C4-2B (cell line): ENCODE data around the gene WHRN.

Experiments
- H3K27ac ChIP-seq: fragments of 450-650 bp; 2 replicates; pipeline ENCODE4 v1.5.1; 2017
- ZFX ChIP-seq: fragments of 450-650 bp; IDR thresholded peaks from 2 replicates; pipeline ENCODE4 v1.6.1; 2017
- TF ChIP-seq, protein P1 (sequence below): fragments of 450-650 bp; conservative IDR thresholded peaks from 2 replicates; pipeline ENCODE4 v1.5.1; 2017; ENCODE audit warnings: mild to moderate bottlenecking

The WHRN gene

DNA sequence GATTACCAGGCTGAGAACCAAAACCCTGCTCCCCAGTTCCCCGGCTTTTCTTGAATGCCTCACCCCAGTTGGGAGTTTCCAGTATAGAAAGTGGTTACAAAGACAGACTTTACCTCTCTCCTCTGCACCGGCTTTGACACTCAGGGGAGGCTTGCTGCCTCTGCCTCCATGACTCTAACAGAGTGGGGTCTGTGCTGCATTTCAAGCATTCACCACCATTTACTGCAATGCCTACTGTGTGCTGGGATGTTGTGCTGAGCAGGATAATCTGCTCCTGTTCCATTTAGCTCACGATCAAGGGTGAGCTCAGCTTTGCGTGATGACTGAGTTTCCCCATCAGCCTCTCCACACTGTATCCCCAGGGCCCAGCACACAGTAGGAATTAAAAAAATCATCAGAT lies 77.6 kb downstream of the WHRN start:
- TF ChIP-seq, protein P1, sequence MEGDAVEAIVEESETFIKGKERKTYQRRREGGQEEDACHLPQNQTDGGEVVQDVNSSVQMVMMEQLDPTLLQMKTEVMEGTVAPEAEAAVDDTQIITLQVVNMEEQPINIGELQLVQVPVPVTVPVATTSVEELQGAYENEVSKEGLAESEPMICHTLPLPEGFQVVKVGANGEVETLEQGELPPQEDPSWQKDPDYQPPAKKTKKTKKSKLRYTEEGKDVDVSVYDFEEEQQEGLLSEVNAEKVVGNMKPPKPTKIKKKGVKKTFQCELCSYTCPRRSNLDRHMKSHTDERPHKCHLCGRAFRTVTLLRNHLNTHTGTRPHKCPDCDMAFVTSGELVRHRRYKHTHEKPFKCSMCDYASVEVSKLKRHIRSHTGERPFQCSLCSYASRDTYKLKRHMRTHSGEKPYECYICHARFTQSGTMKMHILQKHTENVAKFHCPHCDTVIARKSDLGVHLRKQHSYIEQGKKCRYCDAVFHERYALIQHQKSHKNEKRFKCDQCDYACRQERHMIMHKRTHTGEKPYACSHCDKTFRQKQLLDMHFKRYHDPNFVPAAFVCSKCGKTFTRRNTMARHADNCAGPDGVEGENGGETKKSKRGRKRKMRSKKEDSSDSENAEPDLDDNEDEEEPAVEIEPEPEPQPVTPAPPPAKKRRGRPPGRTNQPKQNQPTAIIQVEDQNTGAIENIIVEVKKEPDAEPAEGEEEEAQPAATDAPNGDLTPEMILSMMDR = no peak
- TF ChIP-seq ZFX = no peak
- H3K27ac ChIP-seq = no peak overlapping the region

DNA sequence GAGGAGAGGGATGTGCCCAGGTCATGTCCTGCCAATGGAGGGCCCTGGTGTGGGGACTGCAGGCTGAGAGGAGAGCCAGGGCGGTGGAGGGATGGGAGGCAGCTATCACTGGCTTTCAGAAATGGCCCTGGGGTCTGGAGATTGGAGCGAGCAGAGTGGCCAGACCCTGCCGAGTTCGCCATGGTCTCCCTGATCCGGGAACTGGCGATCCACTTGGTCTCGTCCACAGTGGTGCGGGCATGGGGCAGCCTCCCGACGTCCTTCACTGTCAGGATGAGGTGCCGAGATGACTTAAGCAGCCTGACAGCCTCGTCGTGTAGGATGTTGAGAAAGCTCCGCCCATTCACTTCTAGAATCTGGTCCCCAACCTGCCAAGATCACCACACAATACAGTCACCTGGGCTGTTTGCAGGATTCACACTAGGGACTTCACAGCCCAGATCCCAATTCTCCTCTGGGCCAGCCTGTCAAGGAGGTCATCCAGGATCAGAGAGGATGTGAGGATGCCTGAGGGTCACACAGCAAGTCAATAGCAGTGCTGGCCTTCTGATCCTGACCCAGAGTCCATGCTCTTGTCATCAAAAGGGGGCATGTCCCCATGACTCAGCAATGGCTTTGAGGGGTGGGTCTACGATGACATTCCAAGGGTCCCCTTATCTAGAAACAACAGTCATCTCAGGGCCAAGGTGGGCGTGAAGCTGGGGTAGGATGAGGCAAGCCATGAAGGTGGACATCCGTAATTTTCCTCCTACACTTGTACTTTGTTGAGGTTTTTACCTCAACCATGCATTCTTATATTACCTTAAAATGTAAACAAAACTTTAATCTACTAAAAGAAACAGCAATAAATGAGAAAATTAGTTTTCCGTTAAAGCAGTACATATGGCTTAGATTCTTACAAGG lies 79.0 kb downstream of the WHRN start:
- TF ChIP-seq ZFX = no peak
- TF ChIP-seq, protein P1 = no peak
- H3K27ac ChIP-seq = no peak overlapping the region

DNA sequence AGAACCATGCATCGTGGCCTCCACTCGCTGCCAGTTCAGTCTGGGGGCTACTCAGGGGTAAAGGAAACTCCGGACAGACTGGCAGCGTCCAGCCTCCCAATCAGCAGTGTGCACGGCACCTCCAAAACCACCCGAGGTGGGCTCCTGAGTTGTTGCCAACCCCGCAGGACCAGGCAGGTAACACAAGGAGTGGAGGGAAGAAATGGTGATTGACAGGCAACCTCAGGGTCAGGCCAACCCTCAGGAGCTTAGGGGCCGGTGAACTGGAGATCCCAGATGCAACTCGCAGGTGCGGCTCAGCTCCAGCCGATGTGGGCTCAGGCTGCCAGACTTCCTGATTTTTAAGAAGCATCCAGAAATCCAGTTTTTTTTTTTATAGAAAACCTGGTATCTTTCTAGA lies 80.1 kb downstream of the WHRN start:
- H3K27ac ChIP-seq = no peak overlapping the region
- TF ChIP-seq, protein P1 = no peak
- no peak for TF ChIP-seq ZFX

DNA sequence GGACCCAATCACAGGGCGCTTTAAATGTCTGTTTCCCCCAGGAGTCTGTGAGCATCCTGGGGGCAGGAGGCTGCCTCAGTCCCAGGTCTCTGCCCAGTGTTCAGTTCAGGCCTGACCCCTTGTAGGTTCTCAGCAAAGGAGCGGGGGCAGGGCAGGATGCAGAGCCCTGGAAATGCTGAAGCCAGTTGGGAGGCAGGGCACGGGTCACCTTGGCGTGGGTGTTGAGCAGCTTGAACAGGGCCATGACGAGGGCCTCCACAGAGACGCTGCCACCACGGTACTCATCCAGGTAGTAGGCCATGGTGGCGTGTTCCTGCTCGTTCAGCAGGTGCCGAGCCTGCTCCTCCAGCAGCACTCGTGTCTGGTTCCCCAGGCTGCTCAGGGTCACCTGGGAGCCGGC lies 81.1 kb downstream of the WHRN start:
- TF ChIP-seq, protein P1 = no peak
- TF ChIP-seq ZFX = no peak

DNA sequence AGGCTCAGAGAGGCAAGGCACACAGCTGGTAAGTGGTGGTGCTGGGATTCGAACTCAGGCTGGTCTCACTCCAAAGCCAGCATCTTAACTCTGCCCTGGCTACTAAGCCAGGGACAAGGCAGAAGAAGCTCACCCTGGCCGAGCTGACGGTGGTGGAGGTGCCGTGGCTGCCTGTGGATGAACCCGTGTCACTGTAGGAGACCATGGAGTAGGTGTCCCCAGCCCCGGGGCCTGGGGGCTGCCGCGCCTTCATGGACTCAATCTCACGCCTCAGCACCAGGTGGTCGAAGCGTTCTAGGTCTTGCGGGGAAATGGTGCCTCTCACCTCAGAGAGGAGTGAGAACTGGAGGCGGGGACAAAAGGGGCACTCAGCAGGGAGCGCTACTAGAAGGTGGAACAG lies 82.1 kb downstream of the WHRN start:
- TF ChIP-seq ZFX = no peak
- TF ChIP-seq, protein P1 = no peak
- H3K27ac ChIP-seq = no peak overlapping the region

More for the DNA sequence above, 81.1 kb downstream of the WHRN start:
- no peak overlapping the region for H3K27ac ChIP-seq

DNA sequence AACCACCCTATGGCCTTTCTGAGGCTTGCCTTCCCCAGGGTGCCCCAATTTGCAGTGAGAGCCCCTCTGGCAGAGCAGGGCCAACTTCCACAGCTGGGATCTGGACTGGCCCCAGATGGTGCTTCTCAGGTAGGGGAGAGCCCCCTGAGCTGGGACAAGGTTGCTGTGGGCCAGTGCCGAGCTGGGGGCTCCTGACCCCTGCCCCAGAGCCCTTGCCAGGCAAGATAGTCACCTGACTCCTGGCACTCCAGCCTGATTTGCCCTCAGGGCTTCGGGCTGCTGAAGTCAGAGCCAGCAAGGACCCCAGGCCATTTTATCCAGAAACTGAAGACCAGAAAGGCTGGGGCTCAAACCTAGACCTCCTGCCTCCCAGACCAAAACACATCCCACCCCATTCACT lies 84.1 kb downstream of the WHRN start:
- no peak overlapping the region for H3K27ac ChIP-seq
- TF ChIP-seq, protein P1 = no peak
- TF ChIP-seq ZFX = no peak

DNA sequence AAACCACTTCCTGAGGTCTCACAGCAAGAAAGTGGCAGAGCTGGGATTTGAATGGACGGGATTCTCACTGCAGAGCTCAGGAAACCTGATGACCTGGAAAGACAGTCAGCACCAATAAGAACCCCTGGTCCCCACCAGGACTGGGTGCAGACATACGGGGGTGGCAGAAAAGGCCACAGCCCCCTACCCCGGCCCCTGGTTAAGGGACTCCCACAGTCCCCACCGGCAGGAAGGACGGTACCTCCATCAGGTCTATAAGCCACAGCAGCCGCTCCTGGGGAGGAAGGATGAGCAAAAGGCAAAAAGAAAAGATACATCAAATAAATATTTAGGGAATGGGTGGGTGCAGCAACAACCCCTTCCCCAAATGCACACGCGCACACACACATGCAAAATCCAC lies 85.5 kb downstream of the WHRN start:
- no peak overlapping the region for H3K27ac ChIP-seq
- no peak for TF ChIP-seq ZFX
- TF ChIP-seq, protein P1 = no peak
